Endothelial cell of umbilical vein (primary cell): ENCODE measurements around the gene ATP2A2. TPM values are rescaled to one million over a fixed set of nuclear protein-coding genes. Genes with fewer than 3 reads are reported as not detected.

Source experiments
- BruUV-seq: library from RNA; stranded (reverse); fragments of 400-500 nt; replicated peaks from 2 replicates; lab custom pipeline; 2021; lab: Mats Ljungman, UMichigan
- CTCF ChIA-PET: fragments of 300-600, 350-600 bp; sonication (Branson Sonifier 250); formaldehyde crosslinking; loops from one replicate; lab custom pipeline; 2021; ENCODE audit warnings: antibody characterized with exemption, inconsistent platforms; lab: Charles Lee
- POLR2A ChIA-PET: fragments of 300-600, 350-600 bp; sonication (Branson Sonifier 250); formaldehyde crosslinking; loops from one replicate; lab custom pipeline; 2021; ENCODE audit warnings: antibody characterized with exemption, inconsistent platforms; lab: Charles Lee
- DNase-seq: peaks from one replicate; pipeline ENCODE4 v3.0.0-alpha.2; 2011; ENCODE audit warnings: low read depth, low spot score
- FAIRE-seq: peaks from 2 replicates; lab custom pipeline; 2011; peaks lifted over from hg19 to GRCh38; lab: Jason Lieb, UNC
- H2AFZ ChIP-seq: 2 replicates; pipeline ENCODE4 v1.6.0; 2012; ENCODE audit warnings: low read depth, low read length, control low read depth, inconsistent platforms
- H3K27ac ChIP-seq: 2 replicates; pipeline ENCODE4 v1.5.1; 2011; ENCODE audit warnings: low read depth, mild to moderate bottlenecking, control low read depth, low read length, moderate library complexity; ENCODE audit not compliant: insufficient read depth
- H3K27me3 ChIP-seq, 2 experiments: 2 replicates each; pipeline versions ENCODE4 v1.6.0 to v1.6.1; 2011; ENCODE audit warnings: low read length in 2 of 2, mixed read lengths in 1 of 2; ENCODE audit not compliant: control insufficient read depth in 2 of 2, insufficient read depth in 2 of 2
- H3K36me3 ChIP-seq, 2 experiments: 2 replicates in 1 of 2; 3 replicates in 1 of 2; pipeline ENCODE4 v1.5.1; 2011; ENCODE audit warnings: low read length in 2 of 2, mild to moderate bottlenecking in 1 of 2, moderate library complexity in 1 of 2; ENCODE audit not compliant: control insufficient read depth in 2 of 2, insufficient read depth in 2 of 2; ENCODE audit errors: extremely low read depth in 1 of 2
- H3K4me1 ChIP-seq: 3 replicates; pipeline ENCODE4 v1.5.1; 2011; ENCODE audit warnings: mild to moderate bottlenecking, low read length; ENCODE audit not compliant: control insufficient read depth, insufficient read depth; ENCODE audit errors: extremely low read depth
- H3K4me2 ChIP-seq: 2 replicates; pipeline ENCODE4 v1.6.1; 2011; ENCODE audit warnings: low read length, control low read depth, mixed read lengths; ENCODE audit not compliant: insufficient read depth
- H3K4me3 ChIP-seq, 3 experiments: fragments of 200-600 bp in 1 of 3; sonication (generic), shearing (Covaris generic) in 1 of 3; replicated peaks in 1 of 3; 2 replicates each; pipeline ENCODE4 v1.5.1; 2011 to 2016; ENCODE audit warnings: control low read depth in 3 of 3, low read length in 3 of 3, mild to moderate bottlenecking in 2 of 3, inconsistent platforms in 1 of 3, low read depth in 1 of 3, moderate library complexity in 1 of 3; ENCODE audit not compliant: insufficient read depth in 1 of 3
- H3K79me2 ChIP-seq: 2 replicates; pipeline ENCODE4 v1.6.0; 2012; ENCODE audit warnings: low read length, inconsistent platforms; ENCODE audit not compliant: control insufficient read depth, insufficient read depth
- H3K9ac ChIP-seq: replicated peaks from 2 replicates; pipeline ENCODE3; 2011; ENCODE audit warnings: low read length, control low read depth; ENCODE audit not compliant: insufficient read depth; ENCODE audit errors: extremely low read depth
- H3K9me1 ChIP-seq: replicated peaks from 3 replicates; pipeline ENCODE4 v1.6.0; 2011; ENCODE audit warnings: mild to moderate bottlenecking, low read length; ENCODE audit not compliant: control insufficient read depth, insufficient read depth; ENCODE audit errors: extremely low read depth
- H3K9me3 ChIP-seq: replicated peaks from 2 replicates; pipeline ENCODE4 v1.5.1; 2012; ENCODE audit warnings: low read length, inconsistent platforms; ENCODE audit not compliant: control insufficient read depth, insufficient read depth
- H4K20me1 ChIP-seq: replicated peaks from 2 replicates; pipeline ENCODE3; 2011; ENCODE audit warnings: mild to moderate bottlenecking, low read length; ENCODE audit not compliant: control insufficient read depth, insufficient read depth; ENCODE audit errors: extremely low read depth
- CTCF ChIP-seq, 2 donors: IDR thresholded peaks; 1 replicate in 1 of 2; 2 replicates in 1 of 2; pipeline ENCODE4 v1.5.1; 2011; ENCODE audit warnings: low read length in 2 of 2, mild to moderate bottlenecking in 2 of 2, moderate library complexity in 2 of 2, control low read depth in 1 of 2, inconsistent platforms in 1 of 2, low read depth in 1 of 2; ENCODE audit not compliant: insufficient read depth in 1 of 2; ENCODE audit errors: extremely low read depth in 1 of 2
- EZH2 ChIP-seq: IDR thresholded peaks from 2 replicates; pipeline ENCODE4 v1.6.1; 2012; ENCODE audit warnings: borderline replicate concordance, low read depth, mild to moderate bottlenecking, moderate library complexity, low read length, inconsistent platforms; ENCODE audit not compliant: severe bottlenecking
- FOS ChIP-seq: IDR thresholded peaks from 2 replicates; pipeline ENCODE4 v1.6.1; 2011; ENCODE audit warnings: mild to moderate bottlenecking, low read length, moderate library complexity, borderline replicate concordance; ENCODE audit not compliant: insufficient read depth
- GATA2 ChIP-seq: IDR thresholded peaks from 2 replicates; pipeline ENCODE4 v1.7.0; 2011; ENCODE audit warnings: low read depth, mild to moderate bottlenecking, moderate library complexity, mixed read lengths, low read length; ENCODE audit not compliant: insufficient read length, insufficient read depth
- JUN ChIP-seq: IDR thresholded peaks from 2 replicates; pipeline ENCODE4 v1.6.1; 2011; ENCODE audit warnings: borderline replicate concordance, low read depth; ENCODE audit not compliant: insufficient read length, insufficient read depth
- MAX ChIP-seq: IDR thresholded peaks from 2 replicates; pipeline ENCODE4 v1.6.1; 2011; ENCODE audit not compliant: insufficient read depth, insufficient read length
- MYC ChIP-seq: IDR thresholded peaks from one replicate; pipeline ENCODE4 v1.6.1; 2011; ENCODE audit warnings: mild to moderate bottlenecking, low read depth, low read length
- POLR2A ChIP-seq: IDR thresholded peaks from 2 replicates; pipeline ENCODE4 v1.6.1; 2012; ENCODE audit warnings: low read depth, mild to moderate bottlenecking, control low read depth, low read length
- POLR2AphosphoS5 ChIP-seq: IDR thresholded peaks from 2 replicates; pipeline ENCODE4 v1.6.1; 2012; ENCODE audit warnings: low read depth, mild to moderate bottlenecking, control low read depth, low read length, moderate library complexity; ENCODE audit not compliant: insufficient read depth
- dilution Hi-C: fragments of 300-500 bp; cut with MboI; formaldehyde crosslinking; loops from one replicate; pipeline ENCODE4 v1.15.0; 2019; ENCODE audit warnings: low sequenced_read_pairs; ENCODE audit not compliant: extremely low pct_ligation_motif_present
- intact Hi-C: fragments of 100-400 bp; cut with micrococcal nuclease; formaldehyde crosslinking; loops from one replicate; pipeline ENCODE4 v1.10.0; 2022
- polyA plus RNA-seq, 4 experiments: library from polyadenylated mRNA; depleted of rRNA in 3 of 4; stranded (reverse) in 3 of 4; unstranded in 1 of 4; fragments of >200 nt; gene quantifications; 2 replicates each; pipeline versions ENCODE4 v1.2.1 to v1.2.3, GENCODE V29; 2011 to 2012; ENCODE audit warnings: missing spikeins in 1 of 4
- total RNA-seq: library from RNA; stranded (reverse); gene quantifications from 2 replicates; pipeline ENCODE4 v1.2.3, GENCODE V29; 2021

The ATP2A2 gene
- total and polyA plus RNA-seq, 2 donors (not counting 3 experiments of a cell fraction or from before 2014, with no cell fraction given): 102 to 239 TPM

- no peak for TF ChIP-seq GATA2
- TF ChIP-seq POLR2A: no peak
- no peak for TF ChIP-seq POLR2AphosphoS5
- TF ChIP-seq MAX: no peak
- Histone ChIP-seq H3K4me3 (no peak overlapping the region), H3K27me3 (no peaks in the 10 kb centered on the region), H3K27ac (no peak overlapping the region), H3K9ac (no peak overlapping the region), H3K9me3 (no peaks in the 10 kb centered on the region), H4K20me1 (no peaks in the 10 kb centered on the region), H3K79me2 (no peaks in the 10 kb centered on the region), H2AFZ (no peak overlapping the region), H3K4me2 (no peak overlapping the region), H3K4me1 (no peaks in the 10 kb centered on the region), H3K9me1 (no peaks in the 10 kb centered on the region), H3K36me3 (peaks cover 42 to 61% of the 10 kb centered on the region in 2 experiments)
- DNase-seq: no peak
- intact Hi-C loops: no loop called here
- dilution Hi-C loops: no loop called here
- FAIRE-seq: no peak
- ChIA-PET CTCF (no interaction called here), POLR2A (interaction anchor here (0.6 kb wide), 1 partner anchor 31 kb away, joined by 5 read pairs; no protein-coding TSS in a partner anchor)
- no TSS peak for BruUV-seq
These were observed 64.9 kb downstream of the ATP2A2 start for GRCh38 chr12:110345963-110346362.

DNA sequence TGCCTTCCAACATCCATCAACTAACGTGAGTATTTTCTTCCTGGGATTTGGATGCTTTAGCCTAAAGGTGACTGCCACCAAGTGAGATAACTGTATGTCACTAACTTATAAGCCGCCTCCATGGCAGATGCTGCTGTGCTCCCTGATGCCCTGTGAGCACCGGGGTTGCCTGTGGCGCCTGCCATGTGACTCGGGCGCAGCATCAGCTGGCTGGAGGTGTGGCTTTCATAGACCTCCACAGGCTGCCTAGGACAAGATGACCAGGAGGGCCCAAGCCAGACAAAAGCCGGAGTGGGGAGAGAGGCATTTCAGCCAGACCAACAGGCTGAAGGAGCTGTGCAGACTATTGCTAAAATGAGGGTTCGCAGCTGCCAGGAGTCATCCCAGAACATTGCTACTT lies 66.7 kb downstream of the ATP2A2 start:
- DNase-seq (no peak), FAIRE-seq (no peak)
- H3K9ac ChIP-seq: no peak overlapping the region
- no peaks in the 10 kb centered on the region for H3K9me1 ChIP-seq
- peaks cover 6% of the 10 kb centered on the region for H3K4me1 ChIP-seq
- ChIA-PET CTCF (interaction anchor here (0.7 to 1.2 kb wide), 2 partner anchors 84 to 254 kb away, joined by 3 to 4 read pairs; no protein-coding TSS in a partner anchor), POLR2A (no interaction called here)
- TF ChIP-seq MAX (no peak), POLR2AphosphoS5 (no peak), POLR2A (no peak), CTCF (IDR thresholded peaks at IDR 0.05; ENCODE audit: extremely low read depth in 1 of 2, insufficient read depth in 1 of 2, low read depth in 1 of 2, low read length in 2 of 2) (no peak), FOS (no peak), JUN (no peak), MYC (no peak), GATA2 (no peak), EZH2 (no peak)
- no peak overlapping the region for H3K4me3 ChIP-seq
- H3K36me3 ChIP-seq: peaks cover 35 to 56% of the 10 kb centered on the region in 2 experiments
- H3K4me2 ChIP-seq: no peak overlapping the region
- no peaks in the 10 kb centered on the region for H3K9me3 ChIP-seq
- no TSS peak for BruUV-seq
- H2AFZ ChIP-seq: no peak overlapping the region
- no peaks in the 10 kb centered on the region for H3K27me3 ChIP-seq
- H4K20me1 ChIP-seq: no peaks in the 10 kb centered on the region
- dilution Hi-C loops: no loop called here
- intact Hi-C loops: no loop called here
- H3K27ac ChIP-seq: no peak overlapping the region
- no peaks in the 10 kb centered on the region for H3K79me2 ChIP-seq
